Peyer's patch (tissue), 4 donors: ENCODE data around the gene GRAPL.
"Not testable (repeated sequence)": the region's sequence is repeated elsewhere in the genome, so short reads cannot be mapped to it uniquely, and the experiment has no call there.

ENCODE experiments used
- CTCF ChIP-seq, 6 experiments: fragments of 450-650 bp in 4 of 6; fragments of 200-600 bp in 2 of 6; sonication (generic) in 1 of 6; IDR thresholded peaks; one replicate each; pipeline ENCODE4 v1.5.1; 2017 to 2019; ENCODE audit warnings: antibody characterized with exemption in 6 of 6, mild to moderate bottlenecking in 3 of 6, moderate library complexity in 1 of 6
- POLR2A ChIP-seq, 2 donors: fragments of 450-650 bp; IDR thresholded peaks; one replicate each; pipeline ENCODE4 v1.5.1; 2017; ENCODE audit warnings: antibody characterized with exemption in 2 of 2, mild to moderate bottlenecking in 2 of 2, moderate library complexity in 2 of 2

- not testable (repeated sequence) for TF ChIP-seq CTCF, POLR2A (IDR thresholded peaks at IDR 0.05)
Observed at GRCh38 chr17:19143097-19143777, 15.8 kb downstream of the GRAPL start.
